GM21367 (cell line): ENCODE data around the gene STK32A.

Experiments used
- ATAC-seq: cut with Tn5 transposase; IDR thresholded peaks from one replicate; pipeline ENCODE4 v1.9.1; 2021; ENCODE audit not compliant: unreplicated experiment

The STK32A gene

GRCh38 chr5:147248561-147248960, 13.7 kb downstream of the STK32A start:
- no peak for ATAC-seq

GRCh38 chr5:147259837-147260236, 25.0 kb downstream of the STK32A start:
- ATAC-seq: no peak

GRCh38 chr5:147267082-147267832, 32.4 kb downstream of the STK32A start:
- ATAC-seq: no peak

- ATAC-seq: no peak
These were observed 41.7 kb downstream of the STK32A start for GRCh38 chr5:147276497-147276896.

- ATAC-seq: no peak
These were observed 51.5 kb downstream of the STK32A start for GRCh38 chr5:147286296-147286695.

GRCh38 chr5:147287110-147287509, 52.3 kb downstream of the STK32A start:
- ATAC-seq: no peak

- ATAC-seq: no peak
These were observed 55.4 kb downstream of the STK32A start for GRCh38 chr5:147290261-147290660.

- no peak for ATAC-seq
These were observed 68.4 kb downstream of the STK32A start for GRCh38 chr5:147303251-147303650.

- ATAC-seq: no peak
These were observed 69.2 kb downstream of the STK32A start for GRCh38 chr5:147303976-147304375.

GRCh38 chr5:147305147-147305546, 70.3 kb downstream of the STK32A start:
- ATAC-seq: no peak

- no peak for ATAC-seq
These were observed 71.5 kb downstream of the STK32A start for GRCh38 chr5:147306351-147306750.

GRCh38 chr5:147307170-147307569, 72.3 kb downstream of the STK32A start:
- ATAC-seq: no peak

- ATAC-seq: no peak
These were observed 74.8 kb downstream of the STK32A start for GRCh38 chr5:147309621-147310020.

GRCh38 chr5:147310059-147310704, 75.4 kb downstream of the STK32A start:
- ATAC-seq: no peak

GRCh38 chr5:147317978-147318684, 83.3 kb downstream of the STK32A start:
- ATAC-seq: no peak

- ATAC-seq: no peak
These were observed 86.7 kb downstream of the STK32A start for GRCh38 chr5:147321569-147321968.

- no peak for ATAC-seq
These were observed 92.6 kb downstream of the STK32A start for GRCh38 chr5:147327421-147327820.

GRCh38 chr5:147327905-147328304, 93.1 kb downstream of the STK32A start:
- ATAC-seq: no peak

- no peak for ATAC-seq
These were observed 97.8 kb downstream of the STK32A start for GRCh38 chr5:147332658-147333057.

GRCh38 chr5:147336876-147337275, 102.0 kb downstream of the STK32A start:
- ATAC-seq: no peak

- no peak for ATAC-seq
These were observed 104.5 kb downstream of the STK32A start for GRCh38 chr5:147339313-147339712.

- ATAC-seq: no peak
These were observed 106.1 kb downstream of the STK32A start for GRCh38 chr5:147340941-147341340.
